Amniotic stem cell (primary cell): Measurements from ENCODE around the gene ENPP6.
"Not testable (repeated sequence)": the region's sequence is repeated elsewhere in the genome, so short reads cannot be mapped to it uniquely, and the experiment has no call there.

Experiments used
- DNase-seq: peaks from one replicate; lab custom pipeline; 2025; lab: John Stamatoyannopoulos, UW

ENPP6 gene

GRCh38 chr4:184235526-184235925 lies 17.9 kb upstream of the ENPP6 start:
- DNase-seq: no peak

- DNase-seq: no peak
Measured at GRCh38 chr4:184234155-184234554, 16.5 kb upstream of the ENPP6 start.

GRCh38 chr4:184232975-184233374 lies 15.3 kb upstream of the ENPP6 start:
- no peak for DNase-seq

- no peak for DNase-seq
Measured at GRCh38 chr4:184232202-184232601, 14.5 kb upstream of the ENPP6 start.

GRCh38 chr4:184231573-184231972 lies 13.9 kb upstream of the ENPP6 start:
- DNase-seq: no peak

GRCh38 chr4:184228056-184228705 lies 10.5 kb upstream of the ENPP6 start:
- no peak for DNase-seq

- no peak for DNase-seq
Measured at GRCh38 chr4:184216515-184216914, 1.2 kb downstream of the ENPP6 start.

- no peak for DNase-seq
Measured at GRCh38 chr4:184215709-184216328, 1.9 kb downstream of the ENPP6 start.

GRCh38 chr4:184214931-184215330 lies 2.7 kb downstream of the ENPP6 start:
- no peak for DNase-seq

- not testable (repeated sequence) for DNase-seq
Measured at GRCh38 chr4:184207734-184208607, 9.7 kb downstream of the ENPP6 start.

GRCh38 chr4:184205243-184205642 lies 12.4 kb downstream of the ENPP6 start:
- DNase-seq: no peak

GRCh38 chr4:184203300-184203699 lies 14.4 kb downstream of the ENPP6 start:
- no peak for DNase-seq

GRCh38 chr4:184201179-184201578 lies 16.5 kb downstream of the ENPP6 start:
- no peak for DNase-seq

- DNase-seq: no peak
Measured at GRCh38 chr4:184200296-184200695, 17.4 kb downstream of the ENPP6 start.

- no peak for DNase-seq
Measured at GRCh38 chr4:184199780-184200179, 17.9 kb downstream of the ENPP6 start.

GRCh38 chr4:184198190-184198589 lies 19.5 kb downstream of the ENPP6 start:
- DNase-seq: no peak

- DNase-seq: no peak
Measured at GRCh38 chr4:184197536-184198082, 20.1 kb downstream of the ENPP6 start.

GRCh38 chr4:184196730-184197385 lies 20.8 kb downstream of the ENPP6 start:
- DNase-seq: no peak

GRCh38 chr4:184193556-184194525 lies 23.8 kb downstream of the ENPP6 start:
- no peak for DNase-seq

- no peak for DNase-seq
Measured at GRCh38 chr4:184192933-184193332, 24.7 kb downstream of the ENPP6 start.

- DNase-seq: no peak
Measured at GRCh38 chr4:184191267-184191666, 26.4 kb downstream of the ENPP6 start.
